BE2C (cell line): ENCODE measurements around the gene USF2.

ENCODE experiments used
- DNase-seq: peaks from one replicate; pipeline ENCODE4 v3.0.0-alpha.2; 2020
- H3K27me3 ChIP-seq: fragments of 250-450 bp; sonication (Bioruptor Pico); 2 replicates; pipeline ENCODE4 v1.5.1; 2020; ENCODE audit warnings: mild to moderate bottlenecking
- H3K36me3 ChIP-seq: fragments of 250-450 bp; sonication (Bioruptor Pico); 2 replicates; pipeline ENCODE4 v1.5.1; 2020; ENCODE audit warnings: mild to moderate bottlenecking
- H3K4me1 ChIP-seq: fragments of 250-450 bp; sonication (Bioruptor Pico); 2 replicates; pipeline ENCODE4 v1.5.1; 2020
- H3K4me3 ChIP-seq: 2 replicates; pipeline ENCODE4 v1.5.1; 2011; ENCODE audit warnings: low read depth, low read length
- H3K9me3 ChIP-seq: fragments of 250-450 bp; sonication (Bioruptor Pico); 2 replicates; pipeline ENCODE4 v1.5.1; 2020
- CTCF ChIP-seq: IDR thresholded peaks from 2 replicates; pipeline ENCODE4 v1.5.1; 2012; ENCODE audit warnings: mild to moderate bottlenecking, low read depth, low read length

USF2 gene

GRCh38 chr19:35305181-35305580, 36.4 kb downstream of the USF2 start:
- no peaks in the 10 kb centered on the region for H3K4me1 ChIP-seq
- no peaks in the 10 kb centered on the region for H3K27me3 ChIP-seq
- H3K4me3 ChIP-seq, result no peak overlapping the region
- H3K36me3 ChIP-seq, result no peaks in the 10 kb centered on the region
- no peak for TF ChIP-seq CTCF
- DNase-seq, result no peak
- H3K9me3 ChIP-seq, result no peaks in the 10 kb centered on the region

- H3K4me1 ChIP-seq, result no peaks in the 10 kb centered on the region
- no peaks in the 10 kb centered on the region for H3K27me3 ChIP-seq
- no peaks in the 10 kb centered on the region for H3K9me3 ChIP-seq
- peak; percentile 56 for TF ChIP-seq CTCF
- no peak for DNase-seq
- no peak overlapping the region for H3K4me3 ChIP-seq
- H3K36me3 ChIP-seq, result no peaks in the 10 kb centered on the region
Measured at GRCh38 chr19:35306473-35307246, 37.9 kb downstream of the USF2 start.

- Histone ChIP-seq H3K9me3 (no peaks in the 10 kb centered on the region), H3K4me1 (no peaks in the 10 kb centered on the region), H3K36me3 (no peaks in the 10 kb centered on the region), H3K27me3 (no peaks in the 10 kb centered on the region), H3K4me3 (no peak overlapping the region)
- no peak for DNase-seq
- TF ChIP-seq CTCF, result no peak
Measured at GRCh38 chr19:35307931-35308330, 39.2 kb downstream of the USF2 start.

DNA sequence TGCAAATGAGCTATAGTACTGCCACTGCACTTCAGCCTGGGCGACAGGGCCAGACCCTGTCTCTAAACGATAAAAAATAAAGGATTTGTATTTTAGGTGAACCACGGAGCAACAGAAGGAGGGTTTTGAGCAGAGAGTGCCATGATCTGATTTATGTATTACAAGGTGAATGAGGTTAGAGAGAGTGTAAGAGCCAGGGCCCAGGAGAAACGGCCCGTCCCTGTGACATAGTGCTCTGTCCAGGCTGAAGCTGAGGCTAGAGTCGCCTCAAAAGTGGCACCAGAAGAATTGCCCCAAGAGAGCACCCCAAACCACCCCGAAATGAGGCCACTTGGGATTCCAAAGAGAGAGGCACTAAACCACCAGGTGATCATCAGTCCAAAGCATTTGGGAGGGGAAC, 40.1 kb downstream of the USF2 start:
- no peaks in the 10 kb centered on the region for H3K4me1 ChIP-seq
- no peaks in the 10 kb centered on the region for H3K9me3 ChIP-seq
- DNase-seq, result no peak
- H3K27me3 ChIP-seq, result no peaks in the 10 kb centered on the region
- no peak for TF ChIP-seq CTCF
- H3K36me3 ChIP-seq, result no peaks in the 10 kb centered on the region
- H3K4me3 ChIP-seq, result no peak overlapping the region

DNA sequence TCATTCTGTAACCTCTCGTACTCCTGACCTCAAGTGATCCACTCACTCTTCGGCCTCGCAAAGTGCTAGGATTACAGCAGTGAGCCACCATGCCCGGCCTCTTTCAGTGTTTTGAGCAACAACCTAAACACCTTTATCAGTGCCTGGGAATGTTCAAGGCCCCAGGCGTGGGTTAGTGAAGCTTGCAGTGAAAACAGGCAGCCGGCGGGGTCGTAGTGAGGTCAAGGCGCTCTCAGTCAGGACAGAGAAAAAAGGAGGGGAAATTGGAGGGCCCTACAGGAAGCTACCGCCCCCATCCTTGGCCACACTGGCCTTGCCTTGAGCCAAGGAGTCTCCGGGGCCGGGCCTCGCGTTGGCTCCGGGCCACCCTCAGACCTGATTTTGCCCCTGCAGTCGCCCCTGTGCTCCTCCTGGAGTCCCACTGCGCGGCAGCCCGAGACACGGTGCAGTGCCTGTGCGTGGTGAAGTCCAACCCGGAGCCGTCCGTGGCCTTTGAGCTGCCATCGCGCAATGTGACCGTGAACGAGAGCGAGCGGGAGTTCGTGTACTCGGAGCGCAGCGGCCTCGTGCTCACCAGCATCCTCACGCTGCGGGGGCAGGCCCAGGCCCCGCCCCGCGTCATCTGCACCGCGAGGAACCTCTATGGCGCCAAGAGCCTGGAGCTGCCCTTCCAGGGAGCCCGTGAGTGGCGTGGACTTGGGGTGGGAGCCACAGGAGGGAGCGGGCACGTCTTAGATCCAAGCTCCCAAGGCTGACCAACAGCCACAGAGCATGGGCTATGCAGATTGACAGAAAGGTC, 40.9 kb downstream of the USF2 start:
- no peak overlapping the region for H3K4me3 ChIP-seq
- H3K4me1 ChIP-seq, result no peaks in the 10 kb centered on the region
- no peak for DNase-seq
- TF ChIP-seq CTCF, result no peak
- H3K9me3 ChIP-seq, result no peaks in the 10 kb centered on the region
- no peaks in the 10 kb centered on the region for H3K36me3 ChIP-seq
- no peaks in the 10 kb centered on the region for H3K27me3 ChIP-seq

DNA sequence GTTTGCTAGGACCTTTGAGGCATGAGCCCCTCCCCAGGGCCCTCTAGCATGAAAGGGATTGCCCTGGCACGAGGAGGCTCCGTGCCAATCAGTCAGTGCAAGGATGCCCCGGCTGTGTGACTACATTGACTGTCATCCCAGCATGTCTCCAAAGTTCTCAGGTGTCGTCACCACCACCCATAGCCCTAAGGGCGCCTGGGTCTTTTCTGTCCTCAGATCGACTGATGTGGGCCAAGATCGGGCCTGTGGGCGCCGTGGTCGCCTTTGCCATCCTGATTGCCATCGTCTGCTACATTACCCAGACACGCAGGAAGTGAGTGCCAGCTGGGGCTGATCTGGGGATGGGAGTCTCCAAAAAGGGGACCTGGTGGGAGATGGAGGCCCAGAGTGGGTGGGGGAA, 41.6 kb downstream of the USF2 start:
- no peak overlapping the region for H3K4me3 ChIP-seq
- no peak for TF ChIP-seq CTCF
- H3K36me3 ChIP-seq, result no peaks in the 10 kb centered on the region
- DNase-seq, result no peak
- H3K27me3 ChIP-seq, result no peaks in the 10 kb centered on the region
- H3K4me1 ChIP-seq, result no peaks in the 10 kb centered on the region
- no peaks in the 10 kb centered on the region for H3K9me3 ChIP-seq
